ENCODE measurements around the gene SLC10A1.

SLC10A1 gene

DNA sequence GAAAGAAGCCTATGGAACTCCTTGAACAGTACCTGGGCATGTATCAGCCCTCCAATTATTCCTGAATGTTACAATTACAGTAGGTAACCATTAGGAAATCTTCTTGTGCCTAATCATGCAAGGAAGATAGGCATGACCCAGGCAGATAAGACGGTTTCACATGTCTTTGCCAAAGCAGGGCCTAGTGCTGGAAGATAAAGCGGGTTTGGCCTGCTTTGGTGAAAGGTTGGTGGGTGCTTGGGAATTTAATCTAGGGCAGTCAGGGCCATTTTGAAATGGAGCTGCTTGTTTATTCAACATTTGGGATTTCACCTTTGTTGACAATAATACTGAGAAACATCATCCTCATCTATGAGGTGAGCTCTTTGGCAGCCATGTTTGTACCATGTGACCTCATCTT is 42.6 kb downstream of the SLC10A1 start:
- H3K9me2 ChIP-seq (replicated peaks; ENCODE audit: low read depth, low read length), result no peaks in the 10 kb centered on the region
- H3K4me2 ChIP-seq (ENCODE audit: low read depth, low read length, poor library complexity, severe bottlenecking), result no peak overlapping the region
- no peaks in the 10 kb centered on the region for H3K36me3 ChIP-seq (ENCODE audit: insufficient read depth, low read length)
- H3K27me3 ChIP-seq (ENCODE audit: insufficient read depth, low read length, poor library complexity, severe bottlenecking), result no peaks in the 10 kb centered on the region
- H2AFZ ChIP-seq (ENCODE audit: low read length), result no peak overlapping the region
- no peaks in the 10 kb centered on the region for H4K20me1 ChIP-seq (ENCODE audit: insufficient read depth, low read length, poor library complexity, severe bottlenecking)
- no peaks in the 10 kb centered on the region for H3K79me2 ChIP-seq (ENCODE audit: insufficient read depth, low read length)
- H3F3A ChIP-seq (ENCODE audit: low read depth), result no peaks in the 10 kb centered on the region
- no peak overlapping the region for H3K4me3 ChIP-seq (ENCODE audit: low read length, poor library complexity, severe bottlenecking)
- no peak overlapping the region for H3K9ac ChIP-seq (ENCODE audit: low read depth, low read length, poor library complexity, severe bottlenecking)
- no peak for TF ChIP-seq EZH2phosphoT487 (IDR thresholded peaks at IDR 0.05; ENCODE audit: borderline replicate concordance)
- peaks cover 6% of the 10 kb centered on the region for H3K4me1 ChIP-seq (ENCODE audit: insufficient read depth, low read length, poor library complexity, severe bottlenecking)
- no peaks in the 10 kb centered on the region for H3K9me3 ChIP-seq (ENCODE audit: insufficient read depth, low read depth, low read length)

DNA sequence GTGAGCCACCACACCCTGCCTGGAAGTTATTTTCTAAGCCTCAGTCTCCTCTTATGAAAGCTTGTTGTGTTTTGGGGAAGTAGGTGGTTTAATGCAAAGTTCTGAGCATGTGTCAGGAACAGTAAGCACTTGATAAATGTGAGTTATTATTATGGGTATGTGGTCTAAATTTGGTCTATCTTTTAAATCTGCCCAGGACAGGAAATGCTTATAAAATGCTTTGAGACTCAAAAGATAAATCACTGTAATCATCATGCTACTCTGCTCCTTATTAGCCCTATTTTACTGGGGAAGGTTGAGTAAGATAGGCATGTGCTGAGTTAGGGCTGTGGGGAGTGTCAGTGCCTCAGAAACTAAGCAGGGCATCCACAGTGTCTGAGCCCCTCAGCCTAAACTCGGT is 43.2 kb downstream of the SLC10A1 start:
- Histone ChIP-seq H3F3A (ENCODE audit: low read depth) (no peaks in the 10 kb centered on the region), H3K4me2 (ENCODE audit: low read depth, low read length, poor library complexity, severe bottlenecking) (no peak overlapping the region), H3K4me3 (ENCODE audit: low read length, poor library complexity, severe bottlenecking) (no peak overlapping the region), H3K79me2 (ENCODE audit: insufficient read depth, low read length) (no peaks in the 10 kb centered on the region), H4K20me1 (ENCODE audit: insufficient read depth, low read length, poor library complexity, severe bottlenecking) (no peaks in the 10 kb centered on the region), H3K27me3 (ENCODE audit: insufficient read depth, low read length, poor library complexity, severe bottlenecking) (no peaks in the 10 kb centered on the region), H3K36me3 (ENCODE audit: insufficient read depth, low read length) (no peaks in the 10 kb centered on the region), H3K9me2 (replicated peaks; ENCODE audit: low read depth, low read length) (no peaks in the 10 kb centered on the region), H3K4me1 (ENCODE audit: insufficient read depth, low read length, poor library complexity, severe bottlenecking) (peaks cover 6% of the 10 kb centered on the region), H3K9ac (ENCODE audit: low read depth, low read length, poor library complexity, severe bottlenecking) (no peak overlapping the region), H3K9me3 (ENCODE audit: insufficient read depth, low read depth, low read length) (no peaks in the 10 kb centered on the region), H2AFZ (ENCODE audit: low read length) (no peak overlapping the region)
- no peak for TF ChIP-seq EZH2phosphoT487 (IDR thresholded peaks at IDR 0.05; ENCODE audit: borderline replicate concordance)
- TF ChIP-seq, protein P1, sequence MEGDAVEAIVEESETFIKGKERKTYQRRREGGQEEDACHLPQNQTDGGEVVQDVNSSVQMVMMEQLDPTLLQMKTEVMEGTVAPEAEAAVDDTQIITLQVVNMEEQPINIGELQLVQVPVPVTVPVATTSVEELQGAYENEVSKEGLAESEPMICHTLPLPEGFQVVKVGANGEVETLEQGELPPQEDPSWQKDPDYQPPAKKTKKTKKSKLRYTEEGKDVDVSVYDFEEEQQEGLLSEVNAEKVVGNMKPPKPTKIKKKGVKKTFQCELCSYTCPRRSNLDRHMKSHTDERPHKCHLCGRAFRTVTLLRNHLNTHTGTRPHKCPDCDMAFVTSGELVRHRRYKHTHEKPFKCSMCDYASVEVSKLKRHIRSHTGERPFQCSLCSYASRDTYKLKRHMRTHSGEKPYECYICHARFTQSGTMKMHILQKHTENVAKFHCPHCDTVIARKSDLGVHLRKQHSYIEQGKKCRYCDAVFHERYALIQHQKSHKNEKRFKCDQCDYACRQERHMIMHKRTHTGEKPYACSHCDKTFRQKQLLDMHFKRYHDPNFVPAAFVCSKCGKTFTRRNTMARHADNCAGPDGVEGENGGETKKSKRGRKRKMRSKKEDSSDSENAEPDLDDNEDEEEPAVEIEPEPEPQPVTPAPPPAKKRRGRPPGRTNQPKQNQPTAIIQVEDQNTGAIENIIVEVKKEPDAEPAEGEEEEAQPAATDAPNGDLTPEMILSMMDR (conservative IDR thresholded peaks at IDR 0.05; ENCODE audit: low read length), result no peak

DNA sequence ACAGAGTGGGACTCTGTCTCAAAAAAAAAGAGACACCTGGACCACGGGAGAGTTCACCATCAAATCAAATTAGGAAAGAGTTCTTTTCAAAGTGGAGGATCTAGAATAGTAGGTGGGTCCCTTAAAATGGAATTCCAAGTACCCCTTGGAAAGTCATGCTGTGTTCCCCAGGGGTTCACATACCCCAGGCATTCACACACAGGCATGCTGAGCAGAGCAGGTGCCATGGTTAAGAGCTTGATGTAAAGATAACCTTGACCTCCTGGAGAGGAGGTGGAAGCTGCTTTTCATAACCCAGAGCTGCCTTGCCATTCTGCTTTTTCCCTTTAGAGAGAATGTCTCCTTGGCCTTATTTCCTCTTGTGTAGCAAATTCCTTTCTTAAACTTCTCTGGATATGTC is 44.3 kb downstream of the SLC10A1 start:
- H3K79me2 ChIP-seq (ENCODE audit: insufficient read depth, low read length), result no peaks in the 10 kb centered on the region
- H2AFZ ChIP-seq (ENCODE audit: low read length), result no peak overlapping the region
- no peaks in the 10 kb centered on the region for H3K9me3 ChIP-seq (ENCODE audit: insufficient read depth, low read depth, low read length)
- TF ChIP-seq, protein P1 (conservative IDR thresholded peaks at IDR 0.05; ENCODE audit: low read length), result no peak
- no peak for TF ChIP-seq EZH2phosphoT487 (IDR thresholded peaks at IDR 0.05; ENCODE audit: borderline replicate concordance)
- no peak overlapping the region for H3K4me2 ChIP-seq (ENCODE audit: low read depth, low read length, poor library complexity, severe bottlenecking)
- no peaks in the 10 kb centered on the region for H3K9me2 ChIP-seq (replicated peaks; ENCODE audit: low read depth, low read length)
- H4K20me1 ChIP-seq (ENCODE audit: insufficient read depth, low read length, poor library complexity, severe bottlenecking), result no peaks in the 10 kb centered on the region
- H3K27me3 ChIP-seq (ENCODE audit: insufficient read depth, low read length, poor library complexity, severe bottlenecking), result no peaks in the 10 kb centered on the region
- no peak overlapping the region for H3K4me3 ChIP-seq (ENCODE audit: low read length, poor library complexity, severe bottlenecking)
- H3K4me1 ChIP-seq (ENCODE audit: insufficient read depth, low read length, poor library complexity, severe bottlenecking), result peaks cover 6% of the 10 kb centered on the region
- no peaks in the 10 kb centered on the region for H3F3A ChIP-seq (ENCODE audit: low read depth)
- H3K36me3 ChIP-seq (ENCODE audit: insufficient read depth, low read length), result no peaks in the 10 kb centered on the region
- H3K9ac ChIP-seq (ENCODE audit: low read depth, low read length, poor library complexity, severe bottlenecking), result no peak overlapping the region

DNA sequence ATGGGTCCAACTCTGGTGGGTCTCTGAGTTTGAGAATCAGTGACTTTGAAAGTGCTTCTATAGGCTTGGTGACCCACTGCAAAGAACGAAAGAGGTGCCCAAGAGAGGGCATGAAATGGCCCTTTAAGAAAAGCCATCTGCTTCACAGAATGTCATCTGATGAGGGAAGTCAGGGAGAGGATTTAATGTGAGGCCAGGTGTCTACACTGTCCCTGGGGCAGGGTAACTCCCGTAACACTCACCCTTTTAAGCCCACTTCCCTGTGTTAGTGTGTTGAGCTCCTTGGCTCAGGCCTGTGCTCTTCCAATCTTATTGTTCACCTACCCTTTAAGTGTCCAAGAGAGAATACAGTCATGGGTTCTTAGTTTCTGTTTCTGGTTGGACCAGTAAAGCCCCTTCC is 46.5 kb downstream of the SLC10A1 start:
- Histone ChIP-seq H3K4me3 (ENCODE audit: low read length, poor library complexity, severe bottlenecking) (no peak overlapping the region), H3K4me2 (ENCODE audit: low read depth, low read length, poor library complexity, severe bottlenecking) (no peak overlapping the region), H3K27me3 (ENCODE audit: insufficient read depth, low read length, poor library complexity, severe bottlenecking) (no peaks in the 10 kb centered on the region), H2AFZ (ENCODE audit: low read length) (no peak overlapping the region), H3K9ac (ENCODE audit: low read depth, low read length, poor library complexity, severe bottlenecking) (no peak overlapping the region), H3F3A (ENCODE audit: low read depth) (no peaks in the 10 kb centered on the region), H3K9me3 (ENCODE audit: insufficient read depth, low read depth, low read length) (no peaks in the 10 kb centered on the region), H3K36me3 (ENCODE audit: insufficient read depth, low read length) (no peaks in the 10 kb centered on the region), H3K4me1 (ENCODE audit: insufficient read depth, low read length, poor library complexity, severe bottlenecking) (peaks cover 6% of the 10 kb centered on the region), H3K79me2 (ENCODE audit: insufficient read depth, low read length) (no peaks in the 10 kb centered on the region), H3K9me2 (replicated peaks; ENCODE audit: low read depth, low read length) (no peaks in the 10 kb centered on the region), H4K20me1 (ENCODE audit: insufficient read depth, low read length, poor library complexity, severe bottlenecking) (no peaks in the 10 kb centered on the region)
- TF ChIP-seq EZH2phosphoT487 (IDR thresholded peaks at IDR 0.05; ENCODE audit: borderline replicate concordance), result no peak
- TF ChIP-seq, protein P1 (conservative IDR thresholded peaks at IDR 0.05; ENCODE audit: low read length), result no peak
